ENCODE results near the gene CALML4. TPM values are rescaled to one million over a fixed set of nuclear protein-coding genes. Genes with fewer than 3 reads are reported as not detected.

The CALML4 gene
- polyA plus RNA-seq, 1 experiment = 0.47 TPM

- CTCF ChIA-PET = interaction anchor here (1.1 to 1.4 kb wide), 2 partner anchors 11 to 12 kb away, joined by 3 to 4 read pairs; no protein-coding TSS in a partner anchor
- no peak for TF ChIP-seq CTCF (IDR thresholded peaks at IDR 0.05; ENCODE audit: insufficient read depth, low read depth, low read length)
- no peak overlapping the region for H3K4me3 ChIP-seq (ENCODE audit: low read depth, low read length)
- H3K36me3 ChIP-seq (ENCODE audit: control insufficient read depth, insufficient read depth, low read length) = no peaks in the 10 kb centered on the region; the same call in 1 of the 2 replicates
- H3K27me3 ChIP-seq (ENCODE audit: control insufficient read depth, insufficient read depth, low read length) = no peaks in the 10 kb centered on the region
- DNase-seq (ENCODE audit: low read depth) = no peak
- POLR2A ChIA-PET = no interaction called here
Observed at GRCh38 chr15:68199340-68199739, 5.8 kb downstream of the CALML4 start.

DNA sequence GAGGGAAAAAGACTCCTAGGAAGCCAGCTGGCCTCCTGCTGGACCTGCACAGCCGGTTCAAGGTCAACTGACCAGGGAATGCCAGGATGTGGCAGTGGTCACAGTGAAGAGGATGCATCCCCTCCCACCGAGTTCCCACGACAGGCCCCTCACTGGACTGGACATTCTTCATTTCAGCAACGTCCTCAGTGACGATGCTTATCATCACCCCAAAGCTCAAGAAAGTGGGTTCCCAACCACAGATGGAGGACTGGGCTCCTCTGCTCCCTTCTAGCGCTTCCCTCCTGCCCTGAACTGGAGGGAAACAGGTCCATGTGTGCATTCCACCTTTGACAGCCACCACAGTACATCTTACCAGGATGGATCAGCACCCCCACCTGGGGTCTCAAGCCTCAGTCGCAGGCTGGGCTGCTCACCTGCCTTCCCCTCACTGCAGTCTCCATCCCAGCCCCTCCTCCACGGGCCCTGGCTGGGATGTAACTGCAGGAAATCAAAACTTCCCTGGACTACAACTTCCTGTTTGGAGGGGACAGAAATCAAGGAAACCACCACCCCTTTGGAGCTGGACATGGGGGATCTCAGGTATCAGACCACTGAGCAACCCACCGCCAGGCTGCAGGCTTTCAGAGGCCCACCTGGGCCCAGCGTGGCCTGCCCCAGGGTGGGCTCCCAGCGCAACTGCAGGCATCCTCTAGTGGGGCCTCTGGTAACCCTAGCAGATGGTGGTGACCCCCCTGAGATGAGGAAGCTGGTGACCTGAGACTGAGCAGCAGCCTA lies 7.3 kb downstream of the CALML4 start:
- Histone ChIP-seq H3K27me3 (ENCODE audit: control insufficient read depth, insufficient read depth, low read length) (no peaks in the 10 kb centered on the region), H3K4me3 (ENCODE audit: low read depth, low read length) (no peak overlapping the region), H3K36me3 (ENCODE audit: control insufficient read depth, insufficient read depth, low read length) (no peaks in the 10 kb centered on the region; the same call in none of the 2 replicates)
- ChIA-PET POLR2A (no interaction called here), CTCF (interaction anchor here (1.1 to 1.4 kb wide), 2 partner anchors 12 to 14 kb away, joined by 3 to 4 read pairs; no protein-coding TSS in a partner anchor)
- no peak for TF ChIP-seq CTCF (IDR thresholded peaks at IDR 0.05; ENCODE audit: insufficient read depth, low read depth, low read length)
- no peak for DNase-seq (ENCODE audit: low read depth)

DNA sequence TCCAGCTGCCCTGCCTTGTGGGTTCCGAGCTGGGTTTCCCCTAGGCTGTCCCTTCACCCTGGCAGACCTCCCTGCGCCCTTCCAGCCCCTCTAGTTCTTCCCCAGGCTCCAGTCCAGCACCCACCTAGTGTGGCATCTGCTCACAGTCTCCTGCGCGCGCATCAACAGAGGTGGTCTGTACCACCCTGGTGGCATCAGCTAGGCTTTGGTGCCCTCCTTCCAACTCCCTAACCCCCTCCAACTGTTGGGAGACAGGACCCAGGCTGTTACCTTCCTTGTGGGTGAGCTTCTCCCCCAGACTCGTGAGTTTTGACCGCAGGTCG lies 8.0 kb downstream of the CALML4 start:
- DNase-seq (ENCODE audit: low read depth) = no peak
- POLR2A ChIA-PET = no interaction called here
- no peaks in the 10 kb centered on the region; the same call in none of the 2 replicates for H3K36me3 ChIP-seq (ENCODE audit: control insufficient read depth, insufficient read depth, low read length)
- CTCF ChIA-PET = no interaction called here
- TF ChIP-seq CTCF (IDR thresholded peaks at IDR 0.05; ENCODE audit: insufficient read depth, low read depth, low read length) = no peak
- no peaks in the 10 kb centered on the region for H3K27me3 ChIP-seq (ENCODE audit: control insufficient read depth, insufficient read depth, low read length)
- H3K4me3 ChIP-seq (ENCODE audit: low read depth, low read length) = no peak overlapping the region

DNA sequence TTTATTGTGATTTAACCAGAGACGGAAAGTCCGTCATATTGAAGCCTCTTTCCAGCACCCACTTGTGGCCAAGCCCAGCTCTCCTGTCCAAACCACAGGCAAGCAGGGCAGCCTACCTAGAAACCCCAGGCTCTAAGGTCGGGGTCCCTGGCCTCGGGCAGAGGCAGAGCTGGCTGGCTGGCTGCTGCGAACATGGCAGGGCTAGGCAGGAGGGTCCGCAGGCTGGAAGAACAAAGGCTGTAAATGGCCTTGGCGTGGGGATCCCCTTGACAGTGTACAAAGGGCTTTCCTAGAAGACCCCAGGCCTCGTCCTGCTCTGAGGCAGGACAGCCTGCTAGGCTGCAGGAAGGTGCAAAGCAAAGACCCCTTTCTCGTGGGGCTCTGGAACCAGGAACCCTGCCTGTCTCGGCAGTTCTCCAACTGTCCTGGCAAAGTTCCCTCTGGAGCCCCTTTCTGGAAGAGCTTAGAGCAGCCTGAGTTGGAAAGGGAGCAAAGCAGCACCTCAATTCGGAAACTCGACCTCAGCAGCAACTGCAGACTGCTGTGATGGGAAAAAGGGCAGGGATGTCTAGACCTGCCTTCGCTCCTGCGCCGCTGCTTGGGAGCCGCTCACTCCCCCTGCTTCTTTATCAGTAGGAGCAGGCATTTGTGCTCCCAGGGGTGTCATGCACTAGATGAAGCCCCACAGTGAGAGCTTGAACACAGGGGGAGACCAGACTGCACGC lies 8.5 kb downstream of the CALML4 start:
- ChIA-PET CTCF (interaction anchor here (1.1 kb wide), 1 partner anchor 334 kb away, joined by 5 read pairs; no protein-coding TSS in a partner anchor), POLR2A (no interaction called here)
- peaks cover 1% of the 10 kb centered on the region for H3K36me3 ChIP-seq (ENCODE audit: control insufficient read depth, insufficient read depth, low read length)
- no peak overlapping the region for H3K4me3 ChIP-seq (ENCODE audit: low read depth, low read length)
- no peaks in the 10 kb centered on the region for H3K27me3 ChIP-seq (ENCODE audit: control insufficient read depth, insufficient read depth, low read length)
- TF ChIP-seq CTCF (IDR thresholded peaks at IDR 0.05; ENCODE audit: insufficient read depth, low read depth, low read length) = no peak
- DNase-seq (ENCODE audit: low read depth) = no peak
